ENCODE data around the gene TMPRSS13. TPM values are rescaled to one million over a fixed set of nuclear protein-coding genes. Genes with fewer than 3 reads are reported as not detected.
"Not testable (repeated sequence)": the region's sequence is repeated elsewhere in the genome, so short reads cannot be mapped to it uniquely, and the experiment has no call there.

The TMPRSS13 gene
- total RNA-seq, result not detected

GRCh38 chr11:117929142-117929915 is at the start of gene TMPRSS13:
Gene TMPRSS13, minus strand, starts transcription at chr11:117929402. Its CDS starts 95 bp downstream, at chr11:117929307.
- Histone ChIP-seq H3K36me3 (ENCODE audit: control insufficient read depth in 3 of 3, insufficient read depth in 3 of 3, low read length in 3 of 3) (no peaks in the 10 kb centered on the region), H3K4me3 (ENCODE audit: low read length in 3 of 3) (no peak within 1 kb of the TSS), H3K27me3 (ENCODE audit: control insufficient read depth in 3 of 3, insufficient read depth in 3 of 3, low read length in 3 of 3) (peaks cover 4 to 23% (median 12%) of the 10 kb centered on the region in 3 donors), H3K4me1 (ENCODE audit: control insufficient read depth in 3 of 3, insufficient read depth in 3 of 3, low read length in 3 of 3) (no peaks in the 10 kb centered on the region), H3K27ac (ENCODE audit: low read depth, low read length) (no peak within 1 kb of the TSS), H3K9ac (ENCODE audit: low read depth in 1 of 3, low read length in 3 of 3) (no peak within 1 kb of the TSS), H3K9me3 (ENCODE audit: control insufficient read depth in 3 of 3, low read length in 3 of 3) (no peaks in the 10 kb centered on the region)

- Histone ChIP-seq H3K36me3 (ENCODE audit: control insufficient read depth in 3 of 3, insufficient read depth in 3 of 3, low read length in 3 of 3) (no peaks in the 10 kb centered on the region), H3K4me3 (ENCODE audit: low read length in 3 of 3) (no peak overlapping the region), H3K4me1 (ENCODE audit: control insufficient read depth in 3 of 3, insufficient read depth in 3 of 3, low read length in 3 of 3) (peaks cover 0 to 6% (median 0%) of the 10 kb centered on the region in 3 donors), H3K27me3 (ENCODE audit: control insufficient read depth in 3 of 3, insufficient read depth in 3 of 3, low read length in 3 of 3) (peaks cover 0 to 17% (median 13%) of the 10 kb centered on the region in 3 donors), H3K27ac (ENCODE audit: low read depth, low read length) (no peak overlapping the region), H3K9me3 (ENCODE audit: control insufficient read depth in 3 of 3, low read length in 3 of 3) (no peaks in the 10 kb centered on the region), H3K9ac (ENCODE audit: low read depth in 1 of 3, low read length in 3 of 3) (no peak overlapping the region)
Observed at GRCh38 chr11:117978991-117979390, 49.8 kb upstream of the TMPRSS13 start.

DNA sequence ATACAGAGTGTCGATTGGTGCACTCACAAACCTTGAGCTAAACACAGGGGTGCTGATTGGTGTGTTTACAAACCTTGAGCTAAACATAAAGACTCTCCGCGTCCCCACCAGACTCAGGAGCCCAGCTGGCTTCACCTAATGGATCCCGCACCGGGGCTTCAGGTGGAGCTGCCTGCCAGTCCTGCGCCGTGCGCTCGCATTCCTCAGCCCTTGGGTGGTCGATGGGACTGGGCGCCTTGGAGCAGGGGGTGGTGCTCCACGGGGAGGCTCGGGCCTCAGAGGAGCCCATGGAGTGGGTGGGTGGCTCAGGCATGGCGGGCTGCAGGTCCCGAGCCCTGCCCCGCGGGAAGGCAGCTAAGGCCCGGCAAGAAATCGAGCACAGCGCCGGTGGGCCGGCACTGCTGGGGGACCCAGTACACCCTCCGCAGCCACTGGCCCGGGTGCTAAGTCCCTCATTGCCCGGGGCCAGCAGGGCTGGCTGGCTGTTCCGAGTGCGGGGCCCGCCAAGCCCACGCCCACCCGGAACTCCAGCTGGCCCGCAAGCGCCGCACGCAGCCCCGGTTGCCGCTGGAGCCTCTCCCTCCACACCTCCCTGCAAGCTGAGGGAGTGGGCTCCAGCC is 49.2 kb upstream of the TMPRSS13 start:
- H3K9ac ChIP-seq (ENCODE audit: low read depth in 1 of 3, low read length in 3 of 3); H3K4me3 ChIP-seq (ENCODE audit: low read length in 3 of 3); H3K9me3 ChIP-seq (ENCODE audit: control insufficient read depth in 3 of 3, low read length in 3 of 3); H3K27ac ChIP-seq (ENCODE audit: low read depth, low read length); H3K36me3 ChIP-seq (ENCODE audit: control insufficient read depth in 3 of 3, insufficient read depth in 3 of 3, low read length in 3 of 3); H3K4me1 ChIP-seq (ENCODE audit: control insufficient read depth in 3 of 3, insufficient read depth in 3 of 3, low read length in 3 of 3): not testable (repeated sequence)
- H3K27me3 ChIP-seq (ENCODE audit: control insufficient read depth in 3 of 3, insufficient read depth in 3 of 3, low read length in 3 of 3), result peaks cover 0 to 17% (median 13%) of the 10 kb centered on the region in 3 donors

DNA sequence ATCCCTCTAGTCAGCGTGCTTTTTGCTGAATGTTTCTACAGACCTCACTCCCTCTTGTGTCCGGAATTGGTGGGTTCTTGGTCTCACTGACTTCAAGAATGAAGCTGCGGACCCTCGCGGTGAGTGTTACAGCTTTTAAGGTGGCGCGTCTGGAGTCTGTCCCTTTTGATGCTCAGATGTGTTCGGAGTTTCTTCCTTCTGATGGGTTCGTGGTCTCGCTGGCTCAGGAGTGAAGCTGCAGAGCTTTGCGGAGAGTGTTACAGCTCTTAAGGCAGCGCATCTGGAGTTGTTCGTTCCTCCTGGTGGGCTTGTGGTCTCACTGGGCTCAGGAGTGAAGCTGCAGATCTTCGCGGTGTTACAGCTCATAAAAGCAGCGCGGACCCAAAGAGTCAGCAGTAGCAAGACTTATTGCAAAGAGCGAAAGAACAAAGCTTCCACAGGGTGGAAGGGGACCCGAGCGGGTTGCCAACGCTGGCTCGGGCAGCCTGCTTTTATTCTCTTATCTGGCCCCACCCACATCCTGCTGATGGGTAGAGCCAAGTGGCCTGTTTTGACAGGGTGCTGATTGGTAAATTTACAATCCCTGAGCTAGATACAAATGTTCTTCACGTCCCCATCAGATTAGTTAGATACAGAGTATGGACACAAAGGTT is 48.5 kb upstream of the TMPRSS13 start:
- H3K4me3 ChIP-seq (ENCODE audit: low read length in 3 of 3); H3K9me3 ChIP-seq (ENCODE audit: control insufficient read depth in 3 of 3, low read length in 3 of 3); H3K9ac ChIP-seq (ENCODE audit: low read depth in 1 of 3, low read length in 3 of 3); H3K27ac ChIP-seq (ENCODE audit: low read depth, low read length); H3K36me3 ChIP-seq (ENCODE audit: control insufficient read depth in 3 of 3, insufficient read depth in 3 of 3, low read length in 3 of 3); H3K4me1 ChIP-seq (ENCODE audit: control insufficient read depth in 3 of 3, insufficient read depth in 3 of 3, low read length in 3 of 3): not testable (repeated sequence)
- H3K27me3 ChIP-seq (ENCODE audit: control insufficient read depth in 3 of 3, insufficient read depth in 3 of 3, low read length in 3 of 3), result peaks cover 3 to 22% (median 13%) of the 10 kb centered on the region in 3 donors

- H3K27me3 ChIP-seq (ENCODE audit: control insufficient read depth in 3 of 3, insufficient read depth in 3 of 3, low read length in 3 of 3), result peaks cover 3 to 23% (median 16%) of the 10 kb centered on the region in 3 donors
- H3K9me3 ChIP-seq (ENCODE audit: control insufficient read depth in 3 of 3, low read length in 3 of 3), result no peaks in the 10 kb centered on the region
- H3K4me1 ChIP-seq (ENCODE audit: control insufficient read depth in 3 of 3, insufficient read depth in 3 of 3, low read length in 3 of 3), result peaks cover 0 to 6% (median 0%) of the 10 kb centered on the region in 3 donors
- no peak overlapping the region for H3K4me3 ChIP-seq (ENCODE audit: low read length in 3 of 3)
- no peaks in the 10 kb centered on the region for H3K36me3 ChIP-seq (ENCODE audit: control insufficient read depth in 3 of 3, insufficient read depth in 3 of 3, low read length in 3 of 3)
- peak overlapping the region; percentile 38 for H3K27ac ChIP-seq (ENCODE audit: low read depth, low read length)
- H3K9ac ChIP-seq (ENCODE audit: low read depth in 1 of 3, low read length in 3 of 3), result no peak overlapping the region
Observed at GRCh38 chr11:117977029-117977428, 47.8 kb upstream of the TMPRSS13 start.

GRCh38 chr11:117976445-117976844 is 47.2 kb upstream of the TMPRSS13 start:
- no peak overlapping the region for H3K4me3 ChIP-seq (ENCODE audit: low read length in 3 of 3)
- no peaks in the 10 kb centered on the region for H3K36me3 ChIP-seq (ENCODE audit: control insufficient read depth in 3 of 3, insufficient read depth in 3 of 3, low read length in 3 of 3)
- peak overlapping the region; percentile 38 for H3K27ac ChIP-seq (ENCODE audit: low read depth, low read length)
- peaks cover 3 to 23% (median 16%) of the 10 kb centered on the region in 3 donors for H3K27me3 ChIP-seq (ENCODE audit: control insufficient read depth in 3 of 3, insufficient read depth in 3 of 3, low read length in 3 of 3)
- H3K4me1 ChIP-seq (ENCODE audit: control insufficient read depth in 3 of 3, insufficient read depth in 3 of 3, low read length in 3 of 3), result peaks cover 0 to 6% (median 0%) of the 10 kb centered on the region in 3 donors
- H3K9me3 ChIP-seq (ENCODE audit: control insufficient read depth in 3 of 3, low read length in 3 of 3), result no peaks in the 10 kb centered on the region
- H3K9ac ChIP-seq (ENCODE audit: low read depth in 1 of 3, low read length in 3 of 3), result no peak overlapping the region

GRCh38 chr11:117973503-117973860 is 44.3 kb upstream of the TMPRSS13 start:
- Histone ChIP-seq H3K4me1 (ENCODE audit: control insufficient read depth in 3 of 3, insufficient read depth in 3 of 3, low read length in 3 of 3) (peaks cover 0 to 3% (median 0%) of the 10 kb centered on the region in 3 donors), H3K27ac (ENCODE audit: low read depth, low read length) (no peak overlapping the region)

DNA sequence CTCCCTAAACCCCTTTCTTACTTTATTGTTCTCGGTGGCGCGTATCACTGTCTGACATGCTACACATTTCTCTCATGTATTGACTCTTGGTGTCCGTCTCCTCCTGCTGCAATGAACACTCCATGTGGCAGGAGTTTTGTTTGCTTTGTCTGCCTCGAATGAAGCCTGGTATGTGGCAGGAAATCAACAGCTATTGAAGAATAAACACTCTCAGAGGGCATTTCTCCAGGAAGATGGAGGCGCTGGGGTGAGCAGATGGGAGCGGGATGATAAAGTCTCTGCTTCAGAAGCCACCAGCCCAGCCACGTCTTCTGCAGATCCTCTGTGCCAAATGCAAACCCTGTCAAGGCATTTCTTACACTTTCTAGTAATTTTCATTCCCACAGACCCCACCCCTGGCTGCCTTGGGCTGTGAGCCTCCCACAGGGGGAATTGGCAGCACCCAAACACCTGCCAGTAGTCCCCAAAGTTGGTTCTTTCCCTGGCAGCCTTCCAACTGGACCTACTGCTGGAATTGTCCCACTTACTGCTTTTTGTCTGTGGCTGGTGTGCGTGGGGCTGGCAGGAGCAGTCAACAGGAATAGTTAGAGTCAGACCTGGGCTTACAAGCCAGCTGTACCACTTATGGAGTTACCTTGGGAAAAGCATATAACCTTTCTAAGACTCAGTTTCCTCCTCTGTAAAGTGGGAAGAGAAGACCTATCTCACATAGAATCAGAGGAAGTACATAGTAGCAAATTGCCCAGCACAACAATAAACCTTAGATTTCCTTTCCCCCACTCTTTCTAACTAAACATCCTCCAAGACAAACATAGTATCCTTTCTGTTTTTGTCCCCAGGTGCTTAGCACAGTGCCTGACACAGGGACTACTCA is 43.7 kb upstream of the TMPRSS13 start:
- H3K4me3 ChIP-seq (ENCODE audit: low read length in 3 of 3), result no peak overlapping the region
- H3K27me3 ChIP-seq (ENCODE audit: control insufficient read depth in 3 of 3, insufficient read depth in 3 of 3, low read length in 3 of 3), result peaks cover 3 to 10% (median 6%) of the 10 kb centered on the region in 3 donors
- no peak overlapping the region for H3K9ac ChIP-seq (ENCODE audit: low read depth in 1 of 3, low read length in 3 of 3)
- H3K4me1 ChIP-seq (ENCODE audit: control insufficient read depth in 3 of 3, insufficient read depth in 3 of 3, low read length in 3 of 3), result peaks cover 0 to 3% (median 0%) of the 10 kb centered on the region in 3 donors
- no peaks in the 10 kb centered on the region for H3K9me3 ChIP-seq (ENCODE audit: control insufficient read depth in 3 of 3, low read length in 3 of 3)
- no peaks in the 10 kb centered on the region for H3K36me3 ChIP-seq (ENCODE audit: control insufficient read depth in 3 of 3, insufficient read depth in 3 of 3, low read length in 3 of 3)
- no peak overlapping the region for H3K27ac ChIP-seq (ENCODE audit: low read depth, low read length)

More at GRCh38 chr11:117973503-117973860, 44.3 kb upstream of the TMPRSS13 start:
- Histone ChIP-seq H3K36me3 (ENCODE audit: control insufficient read depth in 3 of 3, insufficient read depth in 3 of 3, low read length in 3 of 3) (no peaks in the 10 kb centered on the region), H3K9me3 (ENCODE audit: control insufficient read depth in 3 of 3, low read length in 3 of 3) (no peaks in the 10 kb centered on the region), H3K9ac (ENCODE audit: low read depth in 1 of 3, low read length in 3 of 3) (no peak overlapping the region), H3K4me3 (ENCODE audit: low read length in 3 of 3) (no peak overlapping the region), H3K27me3 (ENCODE audit: control insufficient read depth in 3 of 3, insufficient read depth in 3 of 3, low read length in 3 of 3) (peaks cover 3 to 10% (median 6%) of the 10 kb centered on the region in 3 donors)

DNA sequence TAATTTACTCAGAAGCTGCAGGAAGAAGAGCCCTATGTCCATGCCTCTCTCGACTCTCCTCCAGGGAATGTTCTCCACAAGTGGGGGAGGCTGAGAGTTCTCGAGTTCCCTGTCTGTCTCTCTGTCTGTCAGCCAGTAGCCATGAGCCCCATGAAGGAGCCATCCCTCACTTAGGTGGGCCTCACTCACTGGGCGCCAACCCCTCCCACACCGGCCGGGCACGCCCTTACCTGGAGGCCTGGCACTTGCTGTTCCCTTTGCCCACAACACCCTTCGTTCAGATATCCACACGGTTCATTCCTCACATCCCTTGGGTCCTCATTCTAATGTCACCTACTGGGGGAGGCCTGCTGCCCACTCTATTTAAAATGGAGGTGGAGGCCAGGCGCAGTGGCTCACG is 42.8 kb upstream of the TMPRSS13 start:
- no peaks in the 10 kb centered on the region for H3K36me3 ChIP-seq (ENCODE audit: control insufficient read depth in 3 of 3, insufficient read depth in 3 of 3, low read length in 3 of 3)
- H3K4me1 ChIP-seq (ENCODE audit: control insufficient read depth in 3 of 3, insufficient read depth in 3 of 3, low read length in 3 of 3), result peaks cover 0 to 3% (median 0%) of the 10 kb centered on the region in 3 donors
- peaks cover 3 to 10% (median 6%) of the 10 kb centered on the region in 3 donors for H3K27me3 ChIP-seq (ENCODE audit: control insufficient read depth in 3 of 3, insufficient read depth in 3 of 3, low read length in 3 of 3)

More for the DNA sequence above, 42.8 kb upstream of the TMPRSS13 start:
- Histone ChIP-seq H3K9me3 (ENCODE audit: control insufficient read depth in 3 of 3, low read length in 3 of 3) (no peaks in the 10 kb centered on the region), H3K4me3 (ENCODE audit: low read length in 3 of 3) (no peak overlapping the region), H3K9ac (ENCODE audit: low read depth in 1 of 3, low read length in 3 of 3) (no peak overlapping the region), H3K27ac (ENCODE audit: low read depth, low read length) (no peak overlapping the region)

All from skeletal muscle tissue (tissue), 4 donors.